GM12873 (cell line): Measurements from ENCODE around the gene RDX.

Experiments
- CTCF ChIP-seq: IDR thresholded peaks from 2 replicates; pipeline ENCODE4 v1.5.1; 2012; ENCODE audit warnings: low read depth, mild to moderate bottlenecking, moderate library complexity, low read length, control low read depth; ENCODE audit not compliant: insufficient read depth; ENCODE audit errors: missing control alignments

RDX gene

GRCh38 chr11:110335358-110335757, 38.9 kb upstream of the RDX start:
- no peak for TF ChIP-seq CTCF

GRCh38 chr11:110331626-110332025, 35.2 kb upstream of the RDX start:
- TF ChIP-seq CTCF = no peak

GRCh38 chr11:110329445-110329844, 33.0 kb upstream of the RDX start:
- no peak for TF ChIP-seq CTCF

GRCh38 chr11:110327508-110327907, 31.1 kb upstream of the RDX start:
- TF ChIP-seq CTCF = no peak

GRCh38 chr11:110323786-110324185, 27.4 kb upstream of the RDX start:
- TF ChIP-seq CTCF = no peak

GRCh38 chr11:110319501-110319900, 23.1 kb upstream of the RDX start:
- no peak for TF ChIP-seq CTCF

GRCh38 chr11:110318638-110319404, 22.4 kb upstream of the RDX start:
- no peak for TF ChIP-seq CTCF
